HG03342 (cell line): ENCODE results near the gene SHPK.

Experiments
- ATAC-seq: cut with Tn5 transposase; IDR thresholded peaks from one replicate; pipeline ENCODE4 v1.9.1; 2021; ENCODE audit warnings: mild to moderate bottlenecking, moderate library complexity; ENCODE audit not compliant: unreplicated experiment

Gene SHPK, protein sequence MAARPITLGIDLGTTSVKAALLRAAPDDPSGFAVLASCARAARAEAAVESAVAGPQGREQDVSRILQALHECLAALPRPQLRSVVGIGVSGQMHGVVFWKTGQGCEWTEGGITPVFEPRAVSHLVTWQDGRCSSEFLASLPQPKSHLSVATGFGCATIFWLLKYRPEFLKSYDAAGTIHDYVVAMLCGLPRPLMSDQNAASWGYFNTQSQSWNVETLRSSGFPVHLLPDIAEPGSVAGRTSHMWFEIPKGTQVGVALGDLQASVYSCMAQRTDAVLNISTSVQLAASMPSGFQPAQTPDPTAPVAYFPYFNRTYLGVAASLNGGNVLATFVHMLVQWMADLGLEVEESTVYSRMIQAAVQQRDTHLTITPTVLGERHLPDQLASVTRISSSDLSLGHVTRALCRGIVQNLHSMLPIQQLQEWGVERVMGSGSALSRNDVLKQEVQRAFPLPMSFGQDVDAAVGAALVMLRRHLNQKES

DNA sequence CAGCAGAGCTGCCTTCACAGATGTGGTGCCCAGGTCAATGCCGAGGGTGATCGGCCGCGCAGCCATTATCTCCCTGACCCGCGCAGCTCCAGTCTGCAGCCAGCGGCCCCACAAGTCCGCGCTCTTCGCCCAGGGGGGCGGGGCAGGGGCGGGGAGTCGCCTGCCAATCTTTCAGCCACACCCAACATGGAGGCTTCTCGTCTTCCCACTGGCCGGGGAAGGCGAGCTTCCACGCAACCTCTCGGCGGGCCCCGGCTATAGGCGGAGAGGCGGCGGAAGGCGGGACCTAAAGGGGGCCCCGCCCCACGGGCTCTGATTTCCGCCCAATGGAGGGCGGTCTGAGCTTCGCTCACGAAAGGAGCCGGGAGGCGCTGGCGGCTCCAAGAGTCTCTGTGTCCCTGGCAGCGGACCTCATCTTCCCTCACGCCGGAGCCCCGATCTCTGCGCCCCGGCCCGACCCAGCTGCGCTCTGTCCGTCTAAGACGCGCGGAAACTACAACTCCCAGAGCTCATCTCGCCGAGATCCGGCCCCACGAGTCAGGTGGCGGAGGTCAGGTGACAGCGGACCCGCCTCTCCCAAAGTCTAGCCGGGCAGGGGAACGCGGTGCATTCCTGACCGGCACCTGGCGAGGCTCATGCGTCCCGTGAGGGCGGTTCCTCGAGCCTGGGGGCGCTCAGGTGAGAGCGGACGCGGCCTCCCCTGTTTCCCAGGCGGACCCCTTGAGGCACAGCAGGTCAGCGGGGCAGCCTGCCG is at the start of gene SHPK, which contains the start of gene CTNS:
TSS of gene SHPK (minus strand) at position 97 of the 754 bp plus-strand sequence. CDS start at position 66, 31 bp downstream.
TSS of gene CTNS (plus strand) at position 607 of the 754 bp plus-strand sequence. CDS start 3,447 bp downstream, outside the sequence.
- peak; percentile 92 for ATAC-seq

DNA sequence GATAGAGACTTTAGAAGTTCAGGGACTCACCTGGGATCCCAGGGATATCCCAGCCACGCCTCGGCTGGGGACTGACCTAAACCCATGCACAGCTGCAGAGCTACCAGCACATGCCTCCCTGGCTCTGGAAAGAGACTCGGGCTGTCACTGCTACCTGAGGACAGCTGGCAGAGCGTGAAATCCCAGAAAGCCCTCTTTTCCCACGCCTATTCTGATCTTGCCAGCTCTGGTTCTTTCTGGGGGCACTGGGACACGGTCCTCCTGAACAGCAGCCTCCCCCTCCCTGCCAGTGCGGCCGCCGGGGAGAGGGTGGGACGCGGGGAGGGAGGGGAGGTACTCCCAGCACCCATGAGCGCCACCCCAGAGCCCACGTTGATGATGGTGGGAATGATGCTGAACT is 49.1 kb upstream of the SHPK start:
- no peak for ATAC-seq

DNA sequence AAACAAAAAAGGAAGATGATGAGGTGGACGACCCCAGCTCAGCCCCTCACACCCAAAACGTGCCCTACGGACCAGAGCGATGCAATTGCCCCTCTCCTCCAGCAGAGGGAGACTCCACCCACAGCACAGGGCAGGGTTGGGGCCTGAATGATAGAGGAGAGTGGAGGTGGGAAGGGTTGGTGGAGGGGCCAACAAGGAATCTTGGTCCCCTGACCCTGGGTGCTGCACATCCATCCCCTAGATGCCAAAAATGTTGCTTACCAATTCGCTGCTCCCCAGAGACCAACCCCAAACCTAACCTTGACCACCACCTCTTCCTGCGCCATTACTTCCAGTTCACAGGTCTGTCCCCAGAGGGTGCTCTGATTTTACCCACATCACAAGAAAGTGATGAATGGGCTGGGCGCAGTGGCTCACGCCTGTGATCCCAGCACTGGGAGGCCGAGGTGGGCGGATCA is 47.0 kb upstream of the SHPK start:
- ATAC-seq, result no peak

DNA sequence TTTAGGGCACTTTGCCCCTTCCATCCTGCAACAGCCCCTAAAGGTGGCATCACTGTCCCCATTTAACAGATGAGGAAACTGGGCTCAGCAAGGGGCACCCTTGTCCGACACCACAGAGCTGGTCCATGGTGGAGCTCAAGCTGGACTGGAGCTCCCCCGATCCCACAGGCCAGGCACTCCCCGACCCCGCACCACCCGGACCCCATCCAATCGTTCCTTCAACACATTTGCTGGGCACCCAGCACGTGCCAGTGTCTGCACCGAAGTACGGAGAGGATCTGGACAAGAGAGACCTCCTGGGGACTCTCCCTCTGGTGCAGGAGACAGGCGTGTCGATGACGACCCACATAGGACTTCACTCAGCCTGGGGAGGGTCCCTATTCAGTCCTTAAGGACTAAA is 46.0 kb upstream of the SHPK start:
- no peak for ATAC-seq

DNA sequence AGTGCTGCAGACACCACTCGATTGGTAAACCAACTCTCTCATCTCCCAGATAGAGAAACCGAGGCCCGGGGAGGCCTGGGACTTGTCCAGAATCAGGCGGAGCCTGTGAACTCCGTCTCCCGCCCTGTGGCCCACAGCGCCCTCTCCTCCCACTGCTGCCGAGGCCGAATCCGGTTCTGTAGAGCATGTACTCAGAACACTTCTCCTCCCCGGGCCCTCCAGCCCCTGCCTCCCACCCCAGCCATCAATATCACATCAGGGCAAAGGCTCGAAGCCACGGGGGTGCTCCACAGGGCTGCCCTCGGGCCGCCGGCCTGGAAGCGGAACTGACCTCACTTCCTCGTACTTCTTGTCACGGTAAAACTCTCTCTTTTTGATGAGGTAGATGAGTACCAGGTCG is 45.5 kb upstream of the SHPK start:
- ATAC-seq, result no peak

DNA sequence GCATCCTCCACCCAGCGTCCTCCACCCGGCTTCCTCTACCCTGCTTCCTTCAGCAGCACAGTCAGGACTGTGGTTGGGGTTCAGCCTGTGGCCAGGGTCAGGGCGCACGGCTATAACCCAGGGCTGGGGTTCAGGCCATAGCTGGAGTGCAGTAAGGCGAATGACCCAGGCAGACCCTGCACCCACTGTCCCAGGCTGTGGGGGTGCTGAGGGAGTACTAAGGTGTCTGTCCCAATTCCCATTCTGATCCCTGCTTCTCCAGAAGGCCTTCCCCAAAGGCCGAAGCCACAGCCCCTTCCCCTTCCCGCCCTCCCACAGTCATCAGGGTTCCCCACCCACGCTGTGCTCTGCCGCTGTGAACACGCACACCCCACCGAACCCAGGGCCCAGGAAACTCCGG is 45.0 kb upstream of the SHPK start:
- ATAC-seq, result no peak

DNA sequence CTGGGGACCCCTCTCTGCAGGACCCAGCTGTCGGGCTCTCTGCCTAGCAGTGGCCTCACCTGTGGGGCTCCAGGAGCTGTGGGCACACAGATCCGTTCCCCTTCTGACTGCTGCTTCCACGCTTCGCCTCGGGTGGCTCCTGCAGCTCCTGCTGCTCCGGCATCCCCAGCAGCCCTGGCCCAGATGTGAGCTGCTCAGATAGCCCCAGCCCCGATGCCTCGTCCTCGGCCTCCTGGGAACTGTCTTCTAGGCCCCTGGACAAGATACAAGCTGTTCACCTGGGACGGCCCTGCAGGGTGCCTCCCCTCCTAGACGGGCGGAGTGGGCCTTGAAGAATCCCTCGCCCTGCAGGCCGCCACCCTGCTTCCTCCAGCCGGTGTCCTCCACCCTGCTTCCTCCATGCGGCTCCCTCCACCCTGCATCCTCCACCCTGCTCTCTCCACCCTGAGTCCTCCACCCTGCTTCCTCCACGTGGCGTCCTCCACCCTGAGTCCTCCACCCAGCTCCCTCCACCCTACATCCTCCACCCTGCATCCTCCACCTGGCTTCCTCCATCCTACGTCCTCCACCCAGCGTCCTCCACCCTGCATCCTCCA is 43.6 kb upstream of the SHPK start:
- ATAC-seq, result no peak

DNA sequence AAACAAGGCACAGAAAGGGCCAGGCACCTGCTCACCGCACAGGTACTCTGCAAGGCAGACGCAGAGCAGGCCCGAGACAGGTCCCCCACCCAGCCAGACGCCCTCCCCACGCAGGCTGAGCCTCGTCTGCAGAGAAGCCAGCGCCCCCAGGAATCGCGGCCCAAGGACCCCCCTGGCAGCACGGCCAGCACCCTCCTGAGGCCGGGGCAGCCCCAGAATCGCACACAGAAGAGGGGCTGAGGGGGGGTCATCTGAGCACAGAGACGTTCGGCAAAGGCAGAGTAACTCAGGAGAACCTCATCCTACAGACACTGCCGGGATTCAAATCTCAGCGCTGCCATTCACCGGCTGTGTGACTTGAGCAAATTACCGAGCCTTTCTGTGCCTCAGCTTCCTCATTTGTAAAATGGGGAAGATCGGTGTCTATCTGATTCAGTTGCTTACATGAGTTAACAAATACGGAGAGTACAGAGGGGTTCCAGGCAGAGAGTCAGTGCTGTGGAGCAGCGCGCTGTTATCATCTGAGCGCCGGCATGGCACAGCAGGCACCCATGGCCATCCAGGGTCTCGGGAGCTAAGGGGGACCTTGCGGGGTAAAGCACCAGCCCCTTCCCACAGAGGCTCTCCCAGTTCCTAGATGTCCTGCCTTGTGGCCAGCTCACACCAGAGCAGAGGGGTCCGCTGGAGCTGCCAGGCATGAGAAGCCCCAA is 42.9 kb upstream of the SHPK start:
- no peak for ATAC-seq

DNA sequence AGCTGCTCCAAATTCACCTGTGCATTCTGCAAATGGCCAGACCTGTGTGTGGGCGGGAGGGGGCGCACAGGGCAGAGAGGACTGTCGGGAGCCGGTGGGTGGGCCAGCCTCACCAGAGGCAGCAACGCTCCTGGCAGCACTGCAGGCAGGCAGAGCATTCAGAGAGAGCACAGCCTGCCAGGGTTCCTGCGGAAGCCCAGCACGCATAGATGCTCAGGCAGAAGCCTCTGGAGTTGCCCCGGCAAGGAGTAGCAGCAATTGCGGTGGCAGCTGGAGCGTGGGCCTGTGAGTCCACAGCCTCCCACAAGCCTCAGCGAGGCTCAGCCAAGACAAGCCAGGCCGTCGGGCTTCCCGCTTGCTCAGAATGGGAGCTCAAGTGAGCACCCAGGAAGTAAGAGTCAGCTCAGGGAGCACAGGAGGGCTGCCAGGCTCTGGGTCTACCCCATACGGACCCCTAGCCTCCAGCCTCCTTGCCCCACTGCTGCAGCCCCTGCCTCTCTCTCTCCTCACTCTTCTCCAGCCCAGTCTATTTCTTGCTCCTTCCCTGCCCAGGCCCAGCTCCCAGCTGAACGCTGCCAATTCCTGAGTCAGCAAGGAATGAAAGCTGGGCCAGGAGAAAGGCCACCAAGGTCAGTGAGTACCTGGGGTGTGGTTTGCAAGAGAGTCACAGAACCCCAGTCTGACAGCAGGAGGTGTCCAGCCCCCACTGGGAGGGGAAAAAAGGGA is 42.2 kb upstream of the SHPK start:
- ATAC-seq, result no peak

DNA sequence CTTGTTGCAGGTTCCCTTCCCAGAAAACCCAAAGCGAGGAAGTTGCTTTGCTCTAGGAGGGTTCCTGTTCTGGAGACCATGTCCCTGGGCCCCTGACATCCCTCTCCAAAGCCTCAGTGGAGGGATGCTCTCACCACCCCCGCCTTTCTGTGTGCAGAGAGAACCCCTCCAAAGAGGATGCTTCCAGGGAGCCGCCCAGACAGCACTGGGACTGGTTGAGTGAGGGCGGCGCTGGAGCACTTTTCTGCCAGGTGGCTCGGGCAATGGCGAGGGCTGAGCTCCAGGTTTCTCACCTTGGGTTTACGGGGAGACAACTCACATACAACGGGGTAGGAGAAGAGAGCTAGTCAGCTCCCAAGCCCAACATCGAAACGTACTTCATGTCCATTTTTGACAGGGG is 39.8 kb upstream of the SHPK start:
- no peak for ATAC-seq

DNA sequence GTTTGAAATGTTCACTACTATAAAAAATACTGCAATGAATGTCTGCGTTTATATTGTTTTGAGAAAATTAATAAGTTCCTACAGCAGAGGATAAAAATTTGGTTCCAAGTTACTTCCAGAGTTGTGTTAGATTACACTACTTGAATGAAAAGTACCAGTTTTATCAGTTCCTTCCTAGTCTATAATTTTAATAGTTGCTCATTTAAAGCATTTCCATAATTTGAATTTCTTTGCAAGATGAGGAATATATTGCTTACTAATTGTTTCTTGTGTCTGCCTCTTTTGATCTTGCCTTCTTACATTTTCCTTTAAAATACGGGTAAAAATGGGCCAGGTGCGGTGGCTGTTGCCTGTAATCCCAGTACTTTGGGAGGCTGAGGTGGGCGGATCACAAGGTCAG is 36.5 kb upstream of the SHPK start:
- ATAC-seq, result no peak

DNA sequence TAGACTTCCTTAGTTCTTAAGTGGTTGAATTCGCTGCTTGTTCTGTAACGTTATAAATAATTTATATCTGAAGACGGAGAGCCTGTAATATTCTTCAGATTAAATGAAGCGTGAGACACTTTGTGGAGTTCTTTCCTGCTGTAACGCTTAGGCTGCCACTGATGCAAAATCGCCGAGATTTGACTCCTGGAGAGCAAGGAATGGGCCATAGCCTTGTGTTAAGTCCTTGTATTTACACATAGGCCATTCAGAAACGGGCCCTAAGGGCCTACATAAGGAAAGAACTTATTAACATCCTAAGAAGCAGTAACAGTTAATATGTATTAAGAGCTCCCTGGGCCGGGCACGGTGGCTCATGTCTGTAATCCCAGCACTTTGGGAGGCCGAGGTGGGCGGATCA is 33.5 kb upstream of the SHPK start:
- no peak for ATAC-seq

DNA sequence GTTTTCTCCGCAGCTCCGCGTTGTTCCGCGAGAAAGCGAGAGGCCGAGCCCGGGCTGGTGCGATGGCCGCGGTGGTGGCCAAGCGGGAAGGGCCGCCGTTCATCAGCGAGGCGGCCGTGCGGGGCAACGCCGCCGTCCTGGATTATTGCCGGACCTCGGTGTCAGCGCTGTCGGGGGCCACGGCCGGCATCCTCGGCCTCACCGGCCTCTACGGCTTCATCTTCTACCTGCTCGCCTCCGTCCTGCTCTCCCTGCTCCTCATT is 33.0 kb upstream of the SHPK start:
- ATAC-seq, result peak; percentile 4

DNA sequence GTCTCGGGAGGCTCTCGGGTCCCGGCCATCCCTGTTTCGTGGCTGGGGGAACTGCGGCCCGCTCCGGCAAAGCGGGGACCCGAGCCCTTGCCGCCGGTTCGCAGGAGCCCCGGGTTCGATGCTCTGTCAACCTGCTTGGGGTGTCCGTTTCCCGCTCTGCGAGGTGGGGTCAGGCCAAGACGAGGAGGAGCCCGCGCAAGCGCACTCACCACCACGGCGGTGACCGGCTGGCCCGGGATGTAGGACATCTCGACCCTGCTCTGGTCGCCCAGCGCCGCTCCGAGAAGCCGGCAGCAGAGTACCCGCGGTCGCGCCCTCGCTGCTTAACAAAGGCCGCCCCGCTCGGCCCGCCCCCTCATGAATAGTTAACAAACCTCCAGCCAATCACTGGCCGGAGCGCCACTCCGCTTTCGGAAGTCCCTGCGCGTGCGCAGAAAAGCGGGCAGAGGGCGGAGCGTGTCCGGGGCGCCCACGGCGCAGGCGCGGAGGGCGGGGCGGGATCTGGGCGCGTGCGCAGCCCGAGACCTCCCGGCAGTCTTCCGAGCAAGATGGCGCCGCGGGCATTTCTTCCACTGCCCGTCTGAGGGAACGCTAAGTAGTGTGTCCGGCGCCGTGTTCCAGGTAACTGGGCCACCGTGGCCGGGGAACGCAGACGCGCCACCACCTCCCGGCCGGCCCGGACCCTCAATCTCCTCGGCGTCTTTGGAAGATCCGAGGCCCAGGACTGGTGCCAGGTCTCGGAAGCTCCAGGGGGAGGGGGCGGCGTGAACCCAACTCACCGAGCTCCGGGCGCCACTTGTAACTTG is 32.4 kb upstream of the SHPK start, which contains the start of the genes EMC6 and TAX1BP3:
TSS of gene EMC6 (plus strand) at position 534 of the 806 bp plus-strand sequence. CDS start 335 bp downstream, outside the sequence.
TSS of gene TAX1BP3 (minus strand) at position 300 of the 806 bp plus-strand sequence. CDS start at position 248, 52 bp downstream.
- peak; percentile 89 for ATAC-seq

DNA sequence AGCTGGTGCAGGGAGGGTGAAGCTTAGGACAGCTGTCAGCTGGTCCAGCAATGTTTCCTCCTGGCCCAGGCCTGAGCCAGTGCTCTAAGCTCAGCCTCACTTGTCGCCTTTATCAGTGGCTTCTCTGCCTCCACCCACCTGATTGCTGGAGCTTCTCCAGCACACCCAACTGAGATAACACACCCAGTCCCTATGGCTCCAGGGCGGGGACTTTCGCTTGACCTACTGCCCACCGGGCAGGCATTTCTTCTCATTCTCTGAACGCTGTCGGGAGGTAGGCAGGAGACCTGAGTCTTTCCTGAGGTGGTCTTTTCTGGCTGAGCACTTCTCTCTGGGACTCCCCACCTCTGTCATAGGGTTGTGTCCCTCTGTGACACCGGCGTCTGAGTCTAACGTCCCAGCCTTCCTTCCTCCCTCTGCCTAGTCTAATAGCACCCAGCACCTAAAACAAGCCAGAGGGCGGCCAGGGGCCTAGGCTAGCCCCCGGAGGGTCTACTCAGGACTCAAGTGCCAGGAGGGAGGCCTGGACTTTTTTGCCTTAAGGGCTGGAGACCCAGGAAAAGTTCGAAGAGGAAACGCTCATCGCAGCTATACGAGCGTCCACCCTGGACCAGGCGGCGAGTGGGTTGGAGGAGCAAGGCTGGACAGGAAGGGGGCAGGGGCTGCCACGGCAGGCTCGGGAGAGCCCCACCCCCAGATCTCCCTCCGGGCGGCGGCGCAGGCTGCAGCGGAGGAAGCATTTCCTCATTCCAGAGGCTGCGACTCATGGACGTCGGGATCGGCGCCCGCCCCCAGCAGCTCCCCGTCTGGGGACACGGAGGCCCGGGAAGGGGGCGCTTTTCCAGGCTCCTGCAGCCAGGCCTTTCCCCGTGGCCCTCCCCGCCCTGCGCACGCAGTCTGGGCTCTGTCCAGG is 31.6 kb upstream of the SHPK start:
- no peak for ATAC-seq

DNA sequence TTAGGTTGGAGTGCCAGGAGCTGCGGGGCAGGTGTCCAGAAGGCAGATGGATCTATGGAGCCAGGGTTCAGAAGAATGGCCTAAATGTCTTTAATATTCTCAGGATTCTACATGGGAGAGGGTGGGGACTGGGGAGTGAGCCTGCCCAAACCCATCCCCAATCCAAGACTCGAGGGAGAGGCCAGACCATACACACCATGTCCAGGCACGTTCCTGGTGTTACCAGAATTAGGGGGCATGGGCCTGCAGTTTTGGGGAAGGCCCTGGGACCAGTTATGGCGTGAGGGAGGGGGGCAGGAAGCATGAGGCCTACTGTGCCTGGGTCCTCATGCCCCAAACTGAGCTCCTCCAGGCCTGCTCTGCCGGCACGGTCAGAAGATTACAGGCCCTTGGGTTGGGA is 30.5 kb upstream of the SHPK start:
- ATAC-seq, result no peak

DNA sequence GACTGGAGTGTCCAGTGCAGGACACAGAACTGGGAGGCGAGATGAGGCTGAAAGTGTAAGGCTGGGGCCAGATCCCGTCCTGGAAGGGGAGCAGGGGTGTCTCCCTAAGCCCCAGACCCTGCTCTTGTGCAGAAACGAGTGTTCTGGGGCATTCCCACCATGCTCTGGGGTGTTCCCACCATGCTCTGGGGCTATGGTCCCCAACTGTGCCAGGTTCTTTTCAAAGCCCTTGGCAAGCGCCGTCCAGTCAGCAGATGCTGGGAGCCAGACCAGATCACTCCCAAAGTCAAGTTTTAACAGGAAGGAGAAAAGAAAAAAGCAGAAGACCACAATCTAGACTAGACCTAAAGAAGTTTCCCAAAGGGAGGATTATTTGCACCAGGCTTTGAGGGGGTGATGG is 29.8 kb upstream of the SHPK start:
- no peak for ATAC-seq
